OCI-M2 (cell line): ENCODE data around the gene CDH8.

Source experiments
- DNase-seq: peaks from one replicate; lab custom pipeline; 2025; ENCODE audit not compliant: unreplicated experiment; lab: John Stamatoyannopoulos, UW

The CDH8 gene

GRCh38 chr16:61659936-61660335 is 376.3 kb downstream of the CDH8 start:
- DNase-seq: no peak

- no peak for DNase-seq
Observed at GRCh38 chr16:61654962-61655361, 381.3 kb downstream of the CDH8 start.

DNA sequence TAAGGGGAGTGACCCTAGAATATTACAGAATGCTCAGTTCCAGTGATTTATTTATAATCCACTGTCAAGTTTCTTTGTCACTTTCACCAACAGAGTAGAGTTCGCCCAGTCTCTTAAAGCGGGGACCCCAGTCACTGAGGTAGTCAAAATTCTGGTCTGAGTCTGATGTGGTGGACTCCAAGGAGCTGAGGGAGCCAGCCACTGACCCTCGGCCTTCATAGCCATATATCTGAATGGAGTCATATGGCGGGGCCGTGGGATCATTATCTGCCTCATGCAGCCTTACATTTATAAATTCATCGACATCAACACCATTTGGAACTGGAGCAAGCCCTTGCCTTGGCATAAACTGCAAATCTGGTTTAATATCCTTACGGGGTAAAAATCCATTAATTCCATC is 382.7 kb downstream of the CDH8 start:
- DNase-seq: no peak

DNA sequence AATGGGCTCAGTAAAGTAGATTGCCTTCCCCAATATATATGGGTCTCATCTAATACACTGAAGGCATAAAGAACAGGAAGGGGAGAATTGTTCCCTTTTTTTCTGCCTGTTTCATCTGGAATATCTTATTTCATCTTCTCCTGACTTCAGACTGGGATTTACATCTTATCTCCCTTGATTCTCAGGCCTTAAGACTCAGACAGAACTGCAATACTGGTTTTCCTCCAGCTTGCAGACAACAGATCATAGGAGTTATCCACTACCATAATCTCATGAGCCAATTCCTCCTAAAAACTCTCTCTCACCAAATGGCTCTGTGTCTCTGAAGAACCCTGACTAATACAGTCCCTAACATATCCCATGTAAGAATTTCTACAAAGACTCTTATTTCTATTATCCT is 390.7 kb downstream of the CDH8 start:
- DNase-seq: no peak

GRCh38 chr16:61644736-61645135 is 391.5 kb downstream of the CDH8 start:
- DNase-seq: no peak

DNA sequence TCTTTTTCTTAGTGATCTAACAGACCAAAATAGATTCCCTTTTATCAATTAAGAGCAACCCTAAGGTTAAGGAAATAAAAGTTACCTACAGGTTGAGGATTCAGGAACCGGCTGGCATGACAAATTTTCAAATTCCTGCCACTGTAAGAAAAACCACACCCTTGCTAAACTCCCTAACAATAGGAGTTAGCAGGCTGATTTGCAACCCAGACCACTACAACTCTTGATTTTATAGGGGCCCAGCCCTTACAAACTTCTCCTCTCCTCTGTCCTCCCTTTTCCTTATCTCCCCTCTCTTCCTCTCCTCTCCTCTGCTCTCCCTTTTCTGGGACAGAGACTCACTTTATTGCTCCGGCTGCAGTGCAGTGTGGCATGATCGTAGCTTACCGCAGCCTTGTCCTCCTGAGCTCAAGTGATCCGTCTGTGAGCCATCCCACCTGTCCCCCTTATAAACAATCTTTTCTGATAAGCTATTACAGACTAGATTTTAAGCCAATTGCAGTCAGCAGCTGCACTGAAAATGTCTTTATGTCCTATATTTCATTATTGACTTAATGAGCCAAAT is 418.9 kb downstream of the CDH8 start:
- no peak for DNase-seq

DNA sequence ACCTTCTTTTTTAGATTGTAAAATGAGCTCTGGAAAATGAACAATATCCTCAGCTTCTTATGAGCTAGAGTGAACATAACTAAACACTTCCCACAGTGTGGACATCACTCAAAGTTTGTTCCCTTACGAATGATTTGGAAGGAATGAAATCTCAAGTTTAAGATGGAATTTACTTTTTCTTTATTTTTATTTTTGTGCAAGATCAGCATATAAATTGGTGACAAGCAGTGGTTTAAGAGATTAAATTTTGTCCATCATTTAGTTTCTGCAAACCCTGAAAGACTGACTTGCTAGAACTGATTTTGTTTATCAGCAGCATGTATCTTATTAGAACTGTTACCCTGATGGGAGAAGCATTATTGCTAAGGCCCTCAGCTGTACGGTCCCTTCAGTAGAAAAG is 420.1 kb downstream of the CDH8 start:
- no peak for DNase-seq

GRCh38 chr16:61611847-61612491 is 424.3 kb downstream of the CDH8 start:
- DNase-seq: no peak

DNA sequence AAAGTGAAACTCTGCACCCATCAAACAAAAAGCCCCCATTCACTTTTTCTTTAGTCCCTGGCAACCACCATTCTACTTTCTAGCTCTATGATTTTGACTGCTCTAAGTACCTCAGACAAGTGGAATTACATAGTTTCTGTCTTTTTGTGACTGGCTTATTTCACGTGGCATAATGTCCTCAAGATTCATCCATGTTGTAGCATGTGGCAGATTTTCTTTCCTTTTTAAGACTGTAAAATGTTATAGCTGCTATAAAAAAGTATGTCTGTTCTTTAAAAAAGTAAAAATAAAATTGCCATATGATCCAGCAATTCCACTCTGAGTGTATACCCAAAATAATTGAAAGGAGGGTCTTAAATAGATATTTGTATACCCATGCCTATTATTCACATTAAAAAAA is 429.7 kb downstream of the CDH8 start:
- no peak for DNase-seq
